Astrocyte (in vitro differentiated cells and primary cell): Measurements from ENCODE around the gene FAM135A. TPM values are rescaled to one million over a fixed set of nuclear protein-coding genes. Genes with fewer than 3 reads are reported as not detected.

ENCODE experiments used
- DNase-seq: peaks from one replicate; pipeline ENCODE4 v3.0.0-alpha.2; 2010; ENCODE audit warnings: low read depth
- FAIRE-seq: peaks from 2 replicates; lab custom pipeline; 2011; peaks lifted over from hg19 to GRCh38; lab: Jason Lieb, UNC
- H2AFZ ChIP-seq: 2 replicates; pipeline ENCODE4 v1.6.0; 2012; ENCODE audit warnings: low read depth, low read length, inconsistent platforms
- H3K27ac ChIP-seq: 2 replicates; pipeline ENCODE4 v1.5.1; 2011; ENCODE audit warnings: low read depth, low read length, inconsistent platforms
- H3K27me3 ChIP-seq: 2 replicates; pipeline ENCODE4 v1.6.0; 2011; ENCODE audit warnings: low read length, inconsistent platforms; ENCODE audit not compliant: insufficient read depth
- H3K36me3 ChIP-seq: 2 replicates; pipeline ENCODE4 v1.5.1; 2011; ENCODE audit warnings: low read length, inconsistent platforms; ENCODE audit not compliant: insufficient read depth
- H3K4me1 ChIP-seq: 2 replicates; pipeline ENCODE4 v1.5.1; 2011; ENCODE audit warnings: low read length, inconsistent platforms; ENCODE audit not compliant: insufficient read depth
- H3K4me2 ChIP-seq: 2 replicates; pipeline ENCODE4 v1.6.0; 2012; ENCODE audit warnings: low read length, inconsistent platforms
- H3K4me3 ChIP-seq: 2 replicates; pipeline ENCODE4 v1.5.1; 2011; ENCODE audit warnings: low read depth, mild to moderate bottlenecking, low read length, inconsistent platforms; ENCODE audit not compliant: insufficient read depth
- H3K79me2 ChIP-seq: 2 replicates; pipeline ENCODE4 v1.6.0; 2012; ENCODE audit warnings: mild to moderate bottlenecking, low read length, inconsistent platforms; ENCODE audit not compliant: insufficient read depth
- H3K9ac ChIP-seq: 2 replicates; pipeline ENCODE4 v1.6.0; 2012; ENCODE audit warnings: mild to moderate bottlenecking, low read length, inconsistent platforms
- H3K9me3 ChIP-seq: 2 replicates; pipeline ENCODE4 v1.5.1; 2012; ENCODE audit warnings: low read depth, mild to moderate bottlenecking, low read length, inconsistent platforms; ENCODE audit not compliant: insufficient read depth
- H4K20me1 ChIP-seq: 2 replicates; pipeline ENCODE4 v1.6.0; 2012; ENCODE audit warnings: low read length, inconsistent platforms; ENCODE audit not compliant: insufficient read depth
- H3K27ac Mint-ChIP-seq: one replicate; pipeline ENCODE4 v1.8.0; 2021; ENCODE audit warnings: mild to moderate bottlenecking, mixed read lengths; ENCODE audit not compliant: unreplicated experiment
- H3K27me3 Mint-ChIP-seq: one replicate; pipeline ENCODE4 v1.8.0; 2021; ENCODE audit warnings: low read depth, mixed read lengths; ENCODE audit not compliant: unreplicated experiment
- H3K36me3 Mint-ChIP-seq: one replicate; pipeline ENCODE4 v1.8.0; 2021; ENCODE audit warnings: low read depth, mixed read lengths; ENCODE audit not compliant: unreplicated experiment
- H3K4me1 Mint-ChIP-seq: one replicate; pipeline ENCODE4 v1.8.0; 2021; ENCODE audit warnings: low read depth, mixed read lengths; ENCODE audit not compliant: unreplicated experiment
- H3K4me3 Mint-ChIP-seq: one replicate; pipeline ENCODE4 v1.8.0; 2021; ENCODE audit warnings: mild to moderate bottlenecking, moderate library complexity, mixed read lengths; ENCODE audit not compliant: unreplicated experiment
- H3K9me3 Mint-ChIP-seq: one replicate; pipeline ENCODE4 v1.8.0; 2021; ENCODE audit warnings: mild to moderate bottlenecking, mixed read lengths; ENCODE audit not compliant: unreplicated experiment
- EZH2 ChIP-seq: IDR thresholded peaks from 2 replicates; pipeline ENCODE4 v1.6.1; 2012; ENCODE audit warnings: mild to moderate bottlenecking, low read length, inconsistent platforms; ENCODE audit not compliant: insufficient read depth
- total RNA-seq: library from RNA; stranded (reverse); gene quantifications from 2 replicates; pipeline ENCODE4 v1.2.1, GENCODE V29; 2021
- TF ChIP-seq, protein P1 (sequence below): IDR thresholded peaks from 2 replicates; pipeline ENCODE4 v1.5.1; 2011; ENCODE audit warnings: low read depth, mild to moderate bottlenecking, inconsistent platforms, low read length, moderate library complexity; ENCODE audit not compliant: insufficient read depth

Gene FAM135A
- total RNA-seq, 1 donor from 2014 or later: 10.0 TPM

- no peak for FAIRE-seq
- TF ChIP-seq, protein P1, sequence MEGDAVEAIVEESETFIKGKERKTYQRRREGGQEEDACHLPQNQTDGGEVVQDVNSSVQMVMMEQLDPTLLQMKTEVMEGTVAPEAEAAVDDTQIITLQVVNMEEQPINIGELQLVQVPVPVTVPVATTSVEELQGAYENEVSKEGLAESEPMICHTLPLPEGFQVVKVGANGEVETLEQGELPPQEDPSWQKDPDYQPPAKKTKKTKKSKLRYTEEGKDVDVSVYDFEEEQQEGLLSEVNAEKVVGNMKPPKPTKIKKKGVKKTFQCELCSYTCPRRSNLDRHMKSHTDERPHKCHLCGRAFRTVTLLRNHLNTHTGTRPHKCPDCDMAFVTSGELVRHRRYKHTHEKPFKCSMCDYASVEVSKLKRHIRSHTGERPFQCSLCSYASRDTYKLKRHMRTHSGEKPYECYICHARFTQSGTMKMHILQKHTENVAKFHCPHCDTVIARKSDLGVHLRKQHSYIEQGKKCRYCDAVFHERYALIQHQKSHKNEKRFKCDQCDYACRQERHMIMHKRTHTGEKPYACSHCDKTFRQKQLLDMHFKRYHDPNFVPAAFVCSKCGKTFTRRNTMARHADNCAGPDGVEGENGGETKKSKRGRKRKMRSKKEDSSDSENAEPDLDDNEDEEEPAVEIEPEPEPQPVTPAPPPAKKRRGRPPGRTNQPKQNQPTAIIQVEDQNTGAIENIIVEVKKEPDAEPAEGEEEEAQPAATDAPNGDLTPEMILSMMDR: no peak
- TF ChIP-seq EZH2: no peak
- no peak overlapping the region for H3K9ac ChIP-seq
Measured at GRCh38 chr6:70390067-70390466, 23.2 kb upstream of the FAM135A start.

DNA sequence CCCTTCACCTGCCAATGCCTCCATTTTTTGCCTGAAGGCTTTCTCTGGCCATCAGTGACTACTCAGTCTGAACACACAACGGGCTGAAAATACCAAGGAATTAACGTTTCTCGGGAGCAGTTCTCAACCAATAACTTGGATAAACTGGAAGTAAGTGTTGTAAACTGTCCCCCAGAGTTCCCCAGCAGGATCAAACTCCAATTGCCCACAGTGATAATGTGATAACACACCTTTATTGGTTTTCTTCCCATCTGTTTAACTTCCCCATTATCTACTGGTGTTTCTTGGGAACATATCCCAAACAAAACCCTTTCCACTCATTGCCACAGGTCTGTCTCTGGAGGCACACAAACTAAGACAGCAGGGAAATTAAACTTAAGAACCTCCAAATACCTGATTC, 21.8 kb upstream of the FAM135A start:
- H2AFZ ChIP-seq: no peak overlapping the region
- no peak overlapping the region for H3K27ac ChIP-seq
- no peaks in the 10 kb centered on the region for H3K4me1 ChIP-seq
- DNase-seq (no peak), FAIRE-seq (no peak)
- no peaks in the 10 kb centered on the region for H3K27me3 ChIP-seq
- no peaks in the 10 kb centered on the region for H3K4me1 Mint-ChIP-seq
- H3K36me3 Mint-ChIP-seq: no peaks in the 10 kb centered on the region
- H3K9me3 ChIP-seq: no peaks in the 10 kb centered on the region
- no peaks in the 10 kb centered on the region for H3K79me2 ChIP-seq
- no peak overlapping the region for H3K4me3 Mint-ChIP-seq
- H3K36me3 ChIP-seq: no peaks in the 10 kb centered on the region
- TF ChIP-seq, protein P1: no peak
- TF ChIP-seq EZH2: no peak
- H3K4me3 ChIP-seq: no peak overlapping the region
- H4K20me1 ChIP-seq: no peaks in the 10 kb centered on the region
- no peak overlapping the region for H3K9ac ChIP-seq
- H3K4me2 ChIP-seq: no peak overlapping the region
- no peak overlapping the region for H3K27ac Mint-ChIP-seq
- peaks cover 4% of the 10 kb centered on the region for H3K27me3 Mint-ChIP-seq
- no peaks in the 10 kb centered on the region for H3K9me3 Mint-ChIP-seq

More at GRCh38 chr6:70390067-70390466, 23.2 kb upstream of the FAM135A start:
- Histone ChIP-seq H3K79me2 (no peaks in the 10 kb centered on the region), H3K27ac (no peak overlapping the region), H3K4me1 (no peaks in the 10 kb centered on the region), H3K4me2 (no peak overlapping the region), H3K36me3 (no peaks in the 10 kb centered on the region), H3K4me3 (no peak overlapping the region), H3K27me3 (no peaks in the 10 kb centered on the region), H2AFZ (no peak overlapping the region), H3K9me3 (no peaks in the 10 kb centered on the region), H4K20me1 (no peaks in the 10 kb centered on the region)
- Mint-ChIP-seq H3K9me3 (no peaks in the 10 kb centered on the region), H3K27ac (no peak overlapping the region), H3K27me3 (peaks cover 4% of the 10 kb centered on the region), H3K4me1 (no peaks in the 10 kb centered on the region), H3K4me3 (no peak overlapping the region), H3K36me3 (no peaks in the 10 kb centered on the region)
- DNase-seq: no peak

DNA sequence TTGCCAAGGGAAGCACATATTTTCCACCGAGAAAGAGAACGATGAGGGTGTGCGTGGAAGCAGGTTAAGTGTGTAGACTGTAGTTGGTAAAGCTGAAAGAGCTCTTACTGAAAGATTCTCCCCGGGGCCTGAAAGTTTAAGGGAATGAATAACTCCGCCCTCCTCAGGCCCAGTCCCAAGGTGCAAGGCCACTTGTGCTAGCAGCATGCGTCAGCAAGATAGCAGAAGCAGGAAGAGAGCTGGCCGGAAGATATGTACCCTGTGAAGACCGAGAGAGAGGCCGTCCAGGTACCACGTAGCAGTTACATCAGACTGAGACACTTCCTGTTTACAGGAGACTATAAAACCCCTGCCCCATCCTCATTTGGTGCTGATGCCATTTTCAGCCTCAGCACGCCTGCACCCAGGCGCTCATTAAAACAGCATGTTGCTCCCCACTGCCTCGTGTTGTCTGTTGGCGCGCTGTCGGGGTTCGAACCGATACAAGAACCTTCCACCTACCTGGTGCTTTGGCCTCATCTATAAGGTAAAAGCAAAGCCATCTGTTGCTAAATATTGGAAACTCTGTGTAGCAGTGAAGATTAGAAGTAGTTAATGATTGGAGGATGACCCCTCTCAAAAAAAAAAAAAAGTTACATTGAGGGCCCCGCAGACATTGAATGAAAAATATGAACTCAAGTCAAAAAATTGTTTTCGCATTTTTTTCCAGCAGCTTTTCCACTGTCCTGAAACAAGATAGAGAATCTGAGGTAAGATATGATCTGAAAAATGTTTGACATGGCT, 18.6 kb upstream of the FAM135A start:
- H3K4me1 ChIP-seq: peaks cover 8% of the 10 kb centered on the region
- no peak overlapping the region for H3K27ac Mint-ChIP-seq
- FAIRE-seq: no peak

More for the DNA sequence above, 18.6 kb upstream of the FAM135A start:
- Mint-ChIP-seq H3K27me3 (peaks cover 2% of the 10 kb centered on the region), H3K4me3 (no peak overlapping the region), H3K36me3 (no peaks in the 10 kb centered on the region), H3K4me1 (peaks cover 8% of the 10 kb centered on the region), H3K9me3 (no peaks in the 10 kb centered on the region)
- no peaks in the 10 kb centered on the region for H3K9me3 ChIP-seq
- H3K4me2 ChIP-seq: no peak overlapping the region
- H3K79me2 ChIP-seq: no peaks in the 10 kb centered on the region
- H3K36me3 ChIP-seq: no peaks in the 10 kb centered on the region
- TF ChIP-seq, protein P1: no peak
- no peak for TF ChIP-seq EZH2
- H3K9ac ChIP-seq: no peak overlapping the region
- H3K4me3 ChIP-seq: no peak overlapping the region
- no peaks in the 10 kb centered on the region for H3K27me3 ChIP-seq
- H3K27ac ChIP-seq: no peak overlapping the region
- no peak for DNase-seq
- no peaks in the 10 kb centered on the region for H4K20me1 ChIP-seq
- H2AFZ ChIP-seq: no peak overlapping the region
